Neutrophil (primary cell): ENCODE results near the gene SYNGR4.
"Not testable (repeated sequence)": the region's sequence is repeated elsewhere in the genome, so short reads cannot be mapped to it uniquely, and the experiment has no call there.

Source experiments
- H3K27ac ChIP-seq: fragments of 200-600 bp; sonication (generic); 2 replicates; pipeline ENCODE4 v1.5.1; 2016; ENCODE audit warnings: mild to moderate bottlenecking, moderate library complexity
- H3K27me3 ChIP-seq: fragments of 200-600 bp; sonication (generic); 2 replicates; pipeline ENCODE4 v1.6.0; 2016; ENCODE audit warnings: mild to moderate bottlenecking
- H3K36me3 ChIP-seq: fragments of 200-600 bp; sonication (generic); 2 replicates; pipeline ENCODE4 v1.5.1; 2017
- H3K4me1 ChIP-seq, 2 experiments: fragments of 200-600 bp in 1 of 2; sonication (generic) in 1 of 2; 1 replicate in 1 of 2; 2 replicates in 1 of 2; pipeline versions ENCODE4 v1.5.1 to v1.6.1; 2013 to 2016; ENCODE audit warnings: low read depth in 1 of 2, low read length in 1 of 2, mild to moderate bottlenecking in 1 of 2, moderate library complexity in 1 of 2; ENCODE audit not compliant: control insufficient read depth in 1 of 2, insufficient read depth in 1 of 2
- H3K4me3 ChIP-seq, 2 experiments: fragments of 200-600 bp in 1 of 2; sonication (generic) in 1 of 2; 1 replicate in 1 of 2; 2 replicates in 1 of 2; pipeline ENCODE4 v1.5.1; 2013 to 2016; ENCODE audit warnings: low read depth in 1 of 2, low read length in 1 of 2, mild to moderate bottlenecking in 1 of 2, moderate library complexity in 1 of 2
- H3K9me3 ChIP-seq: fragments of 200-600 bp; sonication (generic); 2 replicates; pipeline ENCODE4 v1.5.1; 2016
- CTCF ChIP-seq: fragments of 200-600 bp; sonication (generic); IDR thresholded peaks from 2 replicates; pipeline ENCODE4 v1.5.1; 2016; ENCODE audit warnings: antibody characterized with exemption

Gene SYNGR4

GRCh38 chr19:48390188-48391099 lies 26.3 kb downstream of the SYNGR4 start:
- TF ChIP-seq CTCF, result peak; percentile 25
- Histone ChIP-seq H3K27me3 (peaks cover 40% of the 10 kb centered on the region), H3K27ac (peak overlapping the region; percentile 58), H3K4me1 (peaks cover 11 to 18% of the 10 kb centered on the region in 2 experiments), H3K36me3 (peaks cover 26% of the 10 kb centered on the region), H3K4me3 (peak overlapping the region; percentile 68 to 85), H3K9me3 (no peaks in the 10 kb centered on the region)

GRCh38 chr19:48391100-48392005 lies 27.2 kb downstream of the SYNGR4 start, which contains the start of gene KDELR1:
TSS of gene KDELR1 (minus strand) at chr19:48391551. CDS start at chr19:48391358, 193 bp downstream.
- peaks cover 11 to 18% of the 10 kb centered on the region in 2 experiments for H3K4me1 ChIP-seq
- TF ChIP-seq CTCF, result peak; percentile 59

GRCh38 chr19:48392006-48392344 lies 27.8 kb downstream of the SYNGR4 start:
- peaks cover 56% of the 10 kb centered on the region for H3K27me3 ChIP-seq
- H3K4me1 ChIP-seq, result peaks cover 11 to 18% of the 10 kb centered on the region in 2 experiments
- peaks cover 18% of the 10 kb centered on the region for H3K36me3 ChIP-seq
- H3K9me3 ChIP-seq, H3K4me3 ChIP-seq, H3K27ac ChIP-seq: not testable (repeated sequence)

More at GRCh38 chr19:48391100-48392005, 27.2 kb downstream of the SYNGR4 start, which contains the start of gene KDELR1:
- peaks cover 49% of the 10 kb centered on the region for H3K27me3 ChIP-seq
- no peaks in the 10 kb centered on the region for H3K9me3 ChIP-seq
- H3K4me3 ChIP-seq, result peak within 1 kb of the TSS; percentile 68 to 85
- peaks cover 19% of the 10 kb centered on the region for H3K36me3 ChIP-seq
- peak within 1 kb of the TSS; percentile 58 for H3K27ac ChIP-seq

GRCh38 chr19:48392860-48393558 lies 28.8 kb downstream of the SYNGR4 start:
- Histone ChIP-seq H3K27ac (no peak overlapping the region), H3K4me3 (no peak overlapping the region), H3K27me3 (peaks cover 66% of the 10 kb centered on the region), H3K4me1 (peaks cover 22 to 27% of the 10 kb centered on the region in 2 experiments), H3K9me3 (no peaks in the 10 kb centered on the region), H3K36me3 (peaks cover 10% of the 10 kb centered on the region)
- no peak for TF ChIP-seq CTCF

- no peak for TF ChIP-seq CTCF
- Histone ChIP-seq H3K4me1 (peaks cover 24 to 32% of the 10 kb centered on the region in 2 experiments), H3K27me3 (peaks cover 73% of the 10 kb centered on the region), H3K9me3 (no peaks in the 10 kb centered on the region), H3K27ac (no peak within 1 kb of the TSS), H3K4me3 (no peak within 1 kb of the TSS), H3K36me3 (peaks cover 7% of the 10 kb centered on the region)
Observed at GRCh38 chr19:48393559-48394330, 29.6 kb downstream of the SYNGR4 start, which contains the start of gene GRIN2D. TSS of gene GRIN2D (plus strand) at chr19:48393668. CDS start at chr19:48398393, 4,725 bp downstream.
